ENCODE data around the gene BAZ1A. TPM values are rescaled to one million over a fixed set of nuclear protein-coding genes. Genes with fewer than 3 reads are reported as not detected.

Gene BAZ1A
- total and polyA plus RNA-seq, 4 donors, result 4.5 to 44.9 (median 13.3) TPM

- TF ChIP-seq JUND (IDR thresholded peaks at IDR 0.05) (no peak), MAX (IDR thresholded peaks at IDR 0.05) (no peak), HNF4G (IDR thresholded peaks at IDR 0.05) (no peak), FOXA2 (IDR thresholded peaks at IDR 0.05) (no peak), GABPA (IDR thresholded peaks at IDR 0.05 in 1 of 2, conservative IDR thresholded peaks at IDR 0.05 in 1 of 2) (no peak), ZBTB33 (IDR thresholded peaks at IDR 0.05) (no peak), EGR1 (IDR thresholded peaks at IDR 0.05; ENCODE audit: low read depth in 2 of 2) (no peak)
Measured at GRCh38 chr14:34797747-34798583, 77.2 kb downstream of the BAZ1A start (continued).

- Histone ChIP-seq H3K27ac (ENCODE audit: low read depth in 1 of 2, low read length in 2 of 2) (no peak overlapping the region), H3K4me3 (ENCODE audit: low read depth in 1 of 3, low read length in 3 of 3) (no peak overlapping the region), H3K9ac (ENCODE audit: low read depth in 1 of 2, low read length in 2 of 2) (no peak overlapping the region), H3K9me3 (ENCODE audit: control insufficient read depth in 4 of 4, low read length in 3 of 4) (no peaks in the 10 kb centered on the region), H3K27me3 (ENCODE audit: control insufficient read depth in 4 of 4, insufficient read depth in 4 of 4, low read length in 3 of 4) (no peaks in the 10 kb centered on the region), H3K36me3 (ENCODE audit: control insufficient read depth in 4 of 4, insufficient read depth in 3 of 4, low read depth in 1 of 4, low read length in 3 of 4) (peaks cover 8 to 15% (median 10%) of the 10 kb centered on the region in 4 donors), H3K4me1 (ENCODE audit: control insufficient read depth in 4 of 4, insufficient read depth in 4 of 4, low read length in 3 of 4) (peaks cover 0 to 3% (median 1%) of the 10 kb centered on the region in 4 donors)
- 95% methylated on average over 1 of the region's 1 CpG for WGBS
- TF ChIP-seq EGR1 (IDR thresholded peaks at IDR 0.05; ENCODE audit: low read depth in 2 of 2) (no peak), FOXA2 (IDR thresholded peaks at IDR 0.05) (no peak), RAD21 (IDR thresholded peaks at IDR 0.05) (no peak), ATF3 (IDR thresholded peaks at IDR 0.05) (no peak), REST (IDR thresholded peaks at IDR 0.05) (no peak), HNF4A (conservative IDR thresholded peaks at IDR 0.05) (no peak), GABPA (IDR thresholded peaks at IDR 0.05 in 1 of 2, conservative IDR thresholded peaks at IDR 0.05 in 1 of 2) (no peak), ZBTB33 (IDR thresholded peaks at IDR 0.05) (no peak), HNF4G (IDR thresholded peaks at IDR 0.05) (no peak), RXRA (IDR thresholded peaks at IDR 0.05) (no peak), CTCF (IDR thresholded peaks at IDR 0.05; ENCODE audit: low read depth, low read length, missing input control) (no peak), YY1 (IDR thresholded peaks at IDR 0.05) (no peak), MAX (IDR thresholded peaks at IDR 0.05) (no peak), FOXA1 (IDR thresholded peaks at IDR 0.05) (no peak), TAF1 (conservative IDR thresholded peaks at IDR 0.05) (no peak), NR2F2 (IDR thresholded peaks at IDR 0.05) (no peak), SP1 (IDR thresholded peaks at IDR 0.05) (no peak), JUND (IDR thresholded peaks at IDR 0.05) (no peak)
- no peak for DNase-seq (ENCODE audit: low spot score)
Measured at GRCh38 chr14:34796902-34797301, 78.3 kb downstream of the BAZ1A start.

All from liver (tissue), 9 donors.